NCI-H82 (cell line): ENCODE results near the gene DCAF8.

Source experiments
- DNase-seq: peaks from one replicate; lab custom pipeline; 2025; lab: John Stamatoyannopoulos, UW

Gene DCAF8

DNA sequence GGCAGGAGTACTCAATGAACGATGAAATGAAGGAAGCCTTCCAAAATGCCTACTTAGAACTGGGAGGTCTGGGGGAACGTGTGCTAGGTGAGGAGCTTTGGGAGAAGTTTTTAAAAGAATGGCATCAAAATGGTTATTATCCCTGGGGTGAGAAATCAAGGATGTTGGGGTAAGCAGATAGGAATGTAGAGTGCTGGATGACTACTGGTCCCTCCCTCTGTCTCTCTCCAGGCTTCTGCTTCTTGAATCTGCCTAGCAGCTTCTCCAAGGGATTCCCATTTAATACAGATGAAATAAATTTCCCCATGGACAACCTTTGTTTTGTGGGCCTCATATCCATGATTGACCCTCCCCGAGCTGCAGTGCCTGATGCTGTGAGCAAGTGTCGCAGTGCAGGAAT, 91.0 kb downstream of the DCAF8 start:
- DNase-seq = no peak

DNA sequence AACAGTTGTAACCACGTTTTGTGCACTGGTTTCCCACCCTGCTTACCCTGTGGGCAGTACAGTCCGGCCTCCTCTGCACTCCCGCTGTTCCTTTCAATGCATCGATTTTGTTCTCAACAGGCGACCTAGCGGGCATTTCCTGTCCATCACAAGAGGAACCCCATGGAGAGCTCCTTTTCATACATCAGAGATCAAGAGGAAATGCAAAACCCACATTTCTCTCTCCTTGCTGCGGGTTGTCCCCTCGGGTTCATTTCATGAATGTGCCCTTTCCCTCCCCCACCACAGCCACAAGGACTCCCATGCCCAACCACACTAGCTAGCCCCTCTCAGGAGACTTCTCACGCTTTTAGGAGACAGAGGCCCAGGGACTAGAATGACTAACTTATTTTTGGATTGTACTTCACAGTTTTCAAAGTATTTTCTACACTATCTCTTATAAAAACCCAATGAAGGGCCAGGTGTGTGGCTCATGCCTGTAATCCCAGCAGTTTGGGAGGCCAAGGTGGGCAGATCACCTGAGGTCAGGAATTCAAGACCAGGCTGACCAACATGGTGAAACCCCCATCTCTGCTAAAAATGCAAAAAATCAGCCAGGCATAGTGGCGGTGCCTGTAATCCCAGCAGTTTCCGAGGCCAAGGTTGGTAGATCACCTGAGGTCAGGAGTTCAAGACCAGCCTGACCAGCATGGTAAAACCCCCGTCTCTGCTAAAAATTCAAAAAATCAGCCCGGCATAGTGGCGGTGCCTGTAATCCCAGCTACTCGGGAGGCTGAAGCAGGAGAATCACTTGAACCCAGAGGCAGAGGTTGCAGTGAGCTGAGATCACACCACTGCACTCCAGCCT, 92.6 kb downstream of the DCAF8 start:
- no peak for DNase-seq

- no peak for DNase-seq
Measured at GRCh38 chr1:160168609-160169369, 93.6 kb downstream of the DCAF8 start.

- DNase-seq = no peak
Measured at GRCh38 chr1:160168016-160168415, 94.3 kb downstream of the DCAF8 start.

- peak; percentile 28 for DNase-seq
Measured at GRCh38 chr1:160167580-160167979, 94.8 kb downstream of the DCAF8 start.

- no peak for DNase-seq
Measured at GRCh38 chr1:160167056-160167455, 95.3 kb downstream of the DCAF8 start.

DNA sequence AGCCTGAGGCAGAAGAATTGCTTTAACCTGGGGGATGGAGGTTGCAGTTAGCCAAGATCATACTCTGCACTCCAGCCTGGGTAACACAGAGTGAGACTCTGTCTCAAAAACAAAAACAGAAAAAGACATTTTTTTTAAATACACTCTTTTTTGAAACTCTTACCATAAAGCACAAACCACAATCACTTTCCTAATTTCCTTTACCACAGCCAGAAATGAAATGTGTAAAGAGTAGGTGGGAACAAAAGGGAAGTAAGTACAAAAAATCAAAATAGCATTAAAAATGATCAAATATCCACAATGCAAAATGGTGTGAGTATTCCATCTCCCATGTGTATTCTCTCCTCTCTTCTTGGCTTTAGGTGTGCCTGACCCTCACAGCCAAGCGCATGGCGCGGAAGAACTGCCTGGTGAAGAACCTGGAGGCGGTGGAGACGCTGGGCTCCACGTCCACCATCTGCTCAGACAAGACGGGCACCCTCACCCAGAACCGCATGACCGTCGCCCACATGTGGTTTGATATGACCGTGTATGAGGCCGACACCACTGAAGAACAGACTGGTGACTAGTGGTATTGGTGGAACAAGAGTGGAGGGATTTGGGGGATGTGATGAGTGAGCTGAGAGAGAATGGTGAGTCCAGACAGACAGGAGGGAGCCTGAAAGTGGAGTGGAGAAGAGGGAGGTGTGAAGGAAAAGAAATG, 96.0 kb downstream of the DCAF8 start:
- DNase-seq = no peak
